ENCODE results near the gene GABRB2. TPM values are rescaled to one million over a fixed set of nuclear protein-coding genes. Genes with fewer than 3 reads are reported as not detected.

The GABRB2 gene
- total RNA-seq, 2 experiments from 2014 or later = 1.4 to 5.1 TPM

DNA sequence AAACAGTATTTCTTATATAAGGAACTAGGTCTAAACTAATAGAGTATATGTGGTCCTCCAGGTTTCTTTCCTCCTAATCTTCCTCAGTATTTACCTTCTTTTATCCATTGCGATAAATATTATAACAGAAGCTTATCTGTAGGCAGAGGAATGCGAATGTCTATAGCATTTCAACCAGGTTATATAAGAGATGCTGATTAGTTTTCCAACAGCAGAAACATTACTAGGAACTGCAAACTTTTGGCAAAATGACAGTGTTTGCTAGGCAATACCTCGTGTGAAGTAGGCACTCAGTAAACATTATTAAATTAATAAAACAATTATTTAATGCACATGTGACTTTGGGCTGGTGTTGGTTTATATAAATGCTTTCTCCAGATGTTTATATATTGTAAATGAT is 206.5 kb downstream of the GABRB2 start:
- H3K4me3 ChIP-seq (ENCODE audit: low read depth, low read length, poor library complexity, severe bottlenecking) = no peak overlapping the region
- TF ChIP-seq, protein P1, sequence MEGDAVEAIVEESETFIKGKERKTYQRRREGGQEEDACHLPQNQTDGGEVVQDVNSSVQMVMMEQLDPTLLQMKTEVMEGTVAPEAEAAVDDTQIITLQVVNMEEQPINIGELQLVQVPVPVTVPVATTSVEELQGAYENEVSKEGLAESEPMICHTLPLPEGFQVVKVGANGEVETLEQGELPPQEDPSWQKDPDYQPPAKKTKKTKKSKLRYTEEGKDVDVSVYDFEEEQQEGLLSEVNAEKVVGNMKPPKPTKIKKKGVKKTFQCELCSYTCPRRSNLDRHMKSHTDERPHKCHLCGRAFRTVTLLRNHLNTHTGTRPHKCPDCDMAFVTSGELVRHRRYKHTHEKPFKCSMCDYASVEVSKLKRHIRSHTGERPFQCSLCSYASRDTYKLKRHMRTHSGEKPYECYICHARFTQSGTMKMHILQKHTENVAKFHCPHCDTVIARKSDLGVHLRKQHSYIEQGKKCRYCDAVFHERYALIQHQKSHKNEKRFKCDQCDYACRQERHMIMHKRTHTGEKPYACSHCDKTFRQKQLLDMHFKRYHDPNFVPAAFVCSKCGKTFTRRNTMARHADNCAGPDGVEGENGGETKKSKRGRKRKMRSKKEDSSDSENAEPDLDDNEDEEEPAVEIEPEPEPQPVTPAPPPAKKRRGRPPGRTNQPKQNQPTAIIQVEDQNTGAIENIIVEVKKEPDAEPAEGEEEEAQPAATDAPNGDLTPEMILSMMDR (conservative IDR thresholded peaks at IDR 0.05; ENCODE audit: low read length) = no peak
- TF ChIP-seq EZH2phosphoT487 (IDR thresholded peaks at IDR 0.05; ENCODE audit: borderline replicate concordance, low read depth, low read length) = no peak
- no peak overlapping the region for H3K4me2 ChIP-seq (ENCODE audit: low read length)
- H2AFZ ChIP-seq (ENCODE audit: low read length) = no peak overlapping the region
- ChIA-PET POLR2A (no interaction called here), CTCF (ENCODE audit: unreplicated experiment) (no interaction called here)
- no peaks in the 10 kb centered on the region for H3K4me1 ChIP-seq (ENCODE audit: insufficient read depth, low read length, poor library complexity, severe bottlenecking)
- no peak overlapping the region for H3K27ac ChIP-seq (ENCODE audit: low read depth, low read length, poor library complexity, severe bottlenecking)
- H3K36me3 ChIP-seq (ENCODE audit: insufficient read depth, low read length) = no peaks in the 10 kb centered on the region
- H4K20me1 ChIP-seq (ENCODE audit: insufficient read depth, low read length) = no peaks in the 10 kb centered on the region
- intact Hi-C loops (cut with micrococcal nuclease; ENCODE audit: unreplicated experiment) = no loop called here
- DNase-seq (ENCODE audit: low spot score) = no peak
- H3K9me3 ChIP-seq (ENCODE audit: low read length) = no peaks in the 10 kb centered on the region
- no TSS peak for BruUV-seq (replicated peaks)
- no peaks in the 10 kb centered on the region for H3K79me2 ChIP-seq (ENCODE audit: insufficient read depth, low read depth, low read length)
- no peaks in the 10 kb centered on the region for H3K9me2 ChIP-seq (ENCODE audit: insufficient read depth, low read length)

DNA sequence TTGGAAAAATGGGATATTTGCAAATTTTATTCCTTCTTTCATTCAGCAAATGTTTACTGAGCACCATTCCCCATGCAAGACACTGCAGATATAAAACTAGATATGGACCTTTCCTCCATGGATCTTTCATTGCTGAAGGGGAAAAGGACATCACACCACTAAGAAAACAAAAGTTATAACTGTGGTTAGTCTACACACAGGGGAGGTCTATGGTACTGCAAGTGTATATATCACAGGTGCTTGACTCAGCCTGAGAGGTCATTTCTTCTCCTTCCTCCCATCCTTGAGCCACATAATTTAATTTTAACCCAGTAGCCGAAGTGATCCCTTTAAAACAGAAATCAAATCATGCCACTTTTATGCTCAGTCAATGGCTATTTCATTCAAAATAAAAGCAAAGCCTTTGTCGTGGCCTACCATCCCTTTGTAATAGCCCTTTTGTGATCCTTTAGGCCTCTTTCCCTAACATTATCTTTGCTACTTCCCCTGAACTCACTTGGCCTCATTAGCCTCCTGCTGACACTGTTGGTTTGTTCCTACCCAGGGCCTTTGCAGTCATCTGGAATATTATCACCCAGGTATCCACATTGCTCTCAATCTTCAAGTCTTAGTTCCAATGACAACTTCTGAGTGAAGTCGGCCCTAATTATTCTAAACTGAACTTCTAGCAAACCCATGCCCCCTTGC is 213.2 kb downstream of the GABRB2 start:
- CTCF ChIA-PET (ENCODE audit: unreplicated experiment) = no interaction called here
- DNase-seq (ENCODE audit: low spot score) = no peak
- Histone ChIP-seq H4K20me1 (ENCODE audit: insufficient read depth, low read length) (no peaks in the 10 kb centered on the region), H3K4me2 (ENCODE audit: low read length) (no peak overlapping the region), H3K27ac (ENCODE audit: low read depth, low read length, poor library complexity, severe bottlenecking) (no peak overlapping the region), H3K4me3 (ENCODE audit: low read depth, low read length, poor library complexity, severe bottlenecking) (no peak overlapping the region), H3K9me2 (ENCODE audit: insufficient read depth, low read length) (no peaks in the 10 kb centered on the region), H3K79me2 (ENCODE audit: insufficient read depth, low read depth, low read length) (no peaks in the 10 kb centered on the region), H3K4me1 (ENCODE audit: insufficient read depth, low read length, poor library complexity, severe bottlenecking) (no peaks in the 10 kb centered on the region), H2AFZ (ENCODE audit: low read length) (no peak overlapping the region), H3K36me3 (ENCODE audit: insufficient read depth, low read length) (no peaks in the 10 kb centered on the region), H3K9me3 (ENCODE audit: low read length) (no peaks in the 10 kb centered on the region)
- TF ChIP-seq, protein P1 (conservative IDR thresholded peaks at IDR 0.05; ENCODE audit: low read length) = no peak
- no peak for TF ChIP-seq EZH2phosphoT487 (IDR thresholded peaks at IDR 0.05; ENCODE audit: borderline replicate concordance, low read depth, low read length)
- POLR2A ChIA-PET = no interaction called here
- BruUV-seq (replicated peaks) = no TSS peak
- intact Hi-C loops (cut with micrococcal nuclease; ENCODE audit: unreplicated experiment) = no loop called here

DNA sequence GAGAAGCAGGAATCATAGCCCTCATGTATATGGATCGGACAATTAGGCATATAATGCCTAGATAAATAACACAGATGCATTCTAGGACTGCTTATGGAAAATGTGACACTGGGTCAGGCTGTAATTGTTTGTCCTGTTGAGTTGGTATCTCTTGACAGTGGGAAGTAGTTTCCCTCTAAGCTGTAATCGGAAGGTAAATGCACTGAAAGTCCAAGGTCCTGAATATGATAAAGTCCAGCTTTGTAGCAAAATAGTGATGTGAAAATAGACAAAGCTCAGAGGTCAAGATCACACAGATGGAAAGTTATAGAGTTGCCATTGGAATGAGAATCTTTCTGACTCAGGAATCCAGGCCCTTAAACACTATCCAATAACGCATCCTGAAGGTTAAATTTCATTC is 214.2 kb downstream of the GABRB2 start:
- H3K27ac ChIP-seq (ENCODE audit: low read depth, low read length, poor library complexity, severe bottlenecking) = no peak overlapping the region
- POLR2A ChIA-PET = no interaction called here
- H3K79me2 ChIP-seq (ENCODE audit: insufficient read depth, low read depth, low read length) = no peaks in the 10 kb centered on the region
- no peaks in the 10 kb centered on the region for H3K9me2 ChIP-seq (ENCODE audit: insufficient read depth, low read length)
- intact Hi-C loops (cut with micrococcal nuclease; ENCODE audit: unreplicated experiment) = no loop called here
- H2AFZ ChIP-seq (ENCODE audit: low read length) = no peak overlapping the region
- TF ChIP-seq, protein P1 (conservative IDR thresholded peaks at IDR 0.05; ENCODE audit: low read length) = no peak
- TF ChIP-seq EZH2phosphoT487 (IDR thresholded peaks at IDR 0.05; ENCODE audit: borderline replicate concordance, low read depth, low read length) = no peak
- no peak overlapping the region for H3K4me3 ChIP-seq (ENCODE audit: low read depth, low read length, poor library complexity, severe bottlenecking)
- no peak overlapping the region for H3K4me2 ChIP-seq (ENCODE audit: low read length)
- H3K36me3 ChIP-seq (ENCODE audit: insufficient read depth, low read length) = no peaks in the 10 kb centered on the region
- no peak for DNase-seq (ENCODE audit: low spot score)
- no peaks in the 10 kb centered on the region for H3K4me1 ChIP-seq (ENCODE audit: insufficient read depth, low read length, poor library complexity, severe bottlenecking)
- H3K9me3 ChIP-seq (ENCODE audit: low read length) = no peaks in the 10 kb centered on the region
- H4K20me1 ChIP-seq (ENCODE audit: insufficient read depth, low read length) = no peaks in the 10 kb centered on the region
- no TSS peak for BruUV-seq (replicated peaks)
- CTCF ChIA-PET (ENCODE audit: unreplicated experiment) = no interaction called here
